Measurements from ENCODE around the gene USH2A. TPM values are rescaled to one million over a fixed set of nuclear protein-coding genes. Genes with fewer than 3 reads are reported as not detected.

Gene USH2A
- total RNA-seq, 1 donor from 2014 or later = 0.14 TPM

GRCh38 chr1:215669806-215670491, 753.3 kb downstream of the USH2A start:
- Mint-ChIP-seq H3K36me3 (ENCODE audit: low read depth) (no peaks in the 10 kb centered on the region), H3K27me3 (ENCODE audit: low read depth) (no peaks in the 10 kb centered on the region), H3K4me3 (no peak overlapping the region), H3K27ac (ENCODE audit: unreplicated experiment) (no peak overlapping the region), H3K9me3 (no peaks in the 10 kb centered on the region), H3K4me1 (peaks cover 10% of the 10 kb centered on the region)
- TF ChIP-seq, protein P1, sequence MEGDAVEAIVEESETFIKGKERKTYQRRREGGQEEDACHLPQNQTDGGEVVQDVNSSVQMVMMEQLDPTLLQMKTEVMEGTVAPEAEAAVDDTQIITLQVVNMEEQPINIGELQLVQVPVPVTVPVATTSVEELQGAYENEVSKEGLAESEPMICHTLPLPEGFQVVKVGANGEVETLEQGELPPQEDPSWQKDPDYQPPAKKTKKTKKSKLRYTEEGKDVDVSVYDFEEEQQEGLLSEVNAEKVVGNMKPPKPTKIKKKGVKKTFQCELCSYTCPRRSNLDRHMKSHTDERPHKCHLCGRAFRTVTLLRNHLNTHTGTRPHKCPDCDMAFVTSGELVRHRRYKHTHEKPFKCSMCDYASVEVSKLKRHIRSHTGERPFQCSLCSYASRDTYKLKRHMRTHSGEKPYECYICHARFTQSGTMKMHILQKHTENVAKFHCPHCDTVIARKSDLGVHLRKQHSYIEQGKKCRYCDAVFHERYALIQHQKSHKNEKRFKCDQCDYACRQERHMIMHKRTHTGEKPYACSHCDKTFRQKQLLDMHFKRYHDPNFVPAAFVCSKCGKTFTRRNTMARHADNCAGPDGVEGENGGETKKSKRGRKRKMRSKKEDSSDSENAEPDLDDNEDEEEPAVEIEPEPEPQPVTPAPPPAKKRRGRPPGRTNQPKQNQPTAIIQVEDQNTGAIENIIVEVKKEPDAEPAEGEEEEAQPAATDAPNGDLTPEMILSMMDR (conservative IDR thresholded peaks at IDR 0.05) = no peak
- DNase-seq (ENCODE audit: low read depth, low spot score) = no peak

DNA sequence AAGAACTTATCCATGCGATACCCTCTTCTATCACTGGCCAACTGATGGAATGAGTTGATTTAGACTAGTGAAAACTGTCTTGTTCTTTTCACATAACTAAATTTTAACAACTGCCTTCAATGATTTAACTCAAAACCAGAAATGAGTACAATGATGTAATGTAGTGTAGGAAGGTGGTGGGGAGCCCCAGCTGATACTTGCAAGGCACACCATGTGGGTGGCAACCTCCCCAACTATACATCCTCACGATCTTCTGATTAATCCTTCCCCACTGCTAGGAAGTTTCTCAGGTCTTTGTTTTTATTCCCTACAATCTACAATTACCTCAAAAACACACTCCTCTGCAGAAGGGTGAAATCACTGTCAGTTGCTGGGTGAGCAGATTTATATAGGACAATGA, 755.5 kb downstream of the USH2A start:
- no peaks in the 10 kb centered on the region for H3K36me3 Mint-ChIP-seq (ENCODE audit: low read depth)
- H3K27ac Mint-ChIP-seq (ENCODE audit: unreplicated experiment) = no peak overlapping the region
- no peaks in the 10 kb centered on the region for H3K27me3 Mint-ChIP-seq (ENCODE audit: low read depth)
- peaks cover 10% of the 10 kb centered on the region for H3K4me1 Mint-ChIP-seq
- H3K9me3 Mint-ChIP-seq = no peaks in the 10 kb centered on the region
- H3K4me3 Mint-ChIP-seq = no peak overlapping the region
- TF ChIP-seq, protein P1 (conservative IDR thresholded peaks at IDR 0.05) = no peak
- no peak for DNase-seq (ENCODE audit: low read depth, low spot score)

DNA sequence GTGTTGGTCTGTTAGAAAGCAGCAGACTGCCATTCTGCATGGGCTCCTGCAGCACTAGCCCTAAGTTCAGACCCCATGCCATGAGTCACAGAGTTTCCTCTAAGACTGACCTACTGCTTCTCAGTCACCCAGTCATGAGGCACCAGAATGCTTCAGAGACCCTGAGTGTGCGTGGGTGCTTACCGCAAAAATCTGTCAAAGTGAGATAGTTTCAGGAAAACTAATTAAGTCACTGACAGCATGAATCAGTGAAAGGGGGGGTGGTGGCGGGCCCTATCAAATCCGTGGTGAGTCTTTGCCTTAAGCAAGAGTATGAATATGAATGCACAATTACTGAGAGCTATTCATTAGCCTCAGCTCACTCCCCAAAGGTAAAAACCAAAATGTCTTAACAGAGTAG, 758.0 kb downstream of the USH2A start:
- no peaks in the 10 kb centered on the region for H3K36me3 Mint-ChIP-seq (ENCODE audit: low read depth)
- no peak for DNase-seq (ENCODE audit: low read depth, low spot score)
- TF ChIP-seq, protein P1 (conservative IDR thresholded peaks at IDR 0.05) = no peak
- H3K4me1 Mint-ChIP-seq = peaks cover 9% of the 10 kb centered on the region
- H3K27me3 Mint-ChIP-seq (ENCODE audit: low read depth) = no peaks in the 10 kb centered on the region
- no peak overlapping the region for H3K4me3 Mint-ChIP-seq
- H3K27ac Mint-ChIP-seq (ENCODE audit: unreplicated experiment) = no peak overlapping the region
- H3K9me3 Mint-ChIP-seq = no peaks in the 10 kb centered on the region

GRCh38 chr1:215661033-215661432, 762.2 kb downstream of the USH2A start:
- no peak overlapping the region for H3K4me3 Mint-ChIP-seq
- H3K27me3 Mint-ChIP-seq (ENCODE audit: low read depth) = no peaks in the 10 kb centered on the region

DNA sequence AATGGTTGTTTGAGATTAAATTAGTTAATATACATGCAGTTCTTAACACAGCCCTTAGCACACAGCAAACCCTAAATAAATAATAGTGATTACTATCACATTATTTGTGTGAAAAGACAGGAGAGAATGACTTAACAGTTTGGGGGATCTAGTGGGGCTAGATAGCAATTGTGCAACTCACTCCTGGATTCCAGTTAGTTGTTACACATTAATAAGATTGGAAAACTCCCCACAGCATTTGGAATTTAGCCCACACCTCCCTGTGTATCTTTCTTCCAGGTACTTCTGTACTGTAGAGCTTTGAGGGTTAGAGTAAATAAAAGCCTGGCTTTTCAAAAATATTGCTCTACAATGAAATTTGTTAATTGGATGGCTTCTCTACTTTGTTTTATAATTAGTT, 763.0 kb downstream of the USH2A start:
- no peak overlapping the region for H3K27ac Mint-ChIP-seq (ENCODE audit: unreplicated experiment)
- no peak for DNase-seq (ENCODE audit: low read depth, low spot score)
- no peaks in the 10 kb centered on the region for H3K36me3 Mint-ChIP-seq (ENCODE audit: low read depth)
- H3K4me1 Mint-ChIP-seq = no peaks in the 10 kb centered on the region
- no peak overlapping the region for H3K4me3 Mint-ChIP-seq
- H3K27me3 Mint-ChIP-seq (ENCODE audit: low read depth) = no peaks in the 10 kb centered on the region
- TF ChIP-seq, protein P1 (conservative IDR thresholded peaks at IDR 0.05) = no peak
- H3K9me3 Mint-ChIP-seq = no peaks in the 10 kb centered on the region

More at GRCh38 chr1:215661033-215661432, 762.2 kb downstream of the USH2A start:
- H3K9me3 Mint-ChIP-seq = no peaks in the 10 kb centered on the region
- no peak overlapping the region for H3K27ac Mint-ChIP-seq (ENCODE audit: unreplicated experiment)
- H3K36me3 Mint-ChIP-seq (ENCODE audit: low read depth) = no peaks in the 10 kb centered on the region
- TF ChIP-seq, protein P1 (conservative IDR thresholded peaks at IDR 0.05) = no peak
- H3K4me1 Mint-ChIP-seq = peaks cover 2% of the 10 kb centered on the region
- no peak for DNase-seq (ENCODE audit: low read depth, low spot score)

Measured in neural crest cell (in vitro differentiated cells).